Dermis microvascular lymphatic vessel endothelial cell (primary cell): Measurements from ENCODE around the gene RGS1. TPM values are rescaled to one million over a fixed set of nuclear protein-coding genes. Genes with fewer than 3 reads are reported as not detected.

Source experiments
- DNase-seq, 2 donors: peaks; one replicate each; pipeline versions ENCODE4 v3.0.0 to v3.0.0-alpha.2; 2010; ENCODE audit warnings: low read depth in 2 of 2
- total RNA-seq: library from RNA; depleted of rRNA; stranded (reverse); fragments of >200 nt; gene quantifications from 2 replicates; pipeline ENCODE4 v1.2.1, GENCODE V29; 2014

Gene RGS1
- total RNA-seq, 1 donor from 2014 or later = not detected

- DNase-seq = peak; percentile 27 to 47
Measured at GRCh38 chr1:192610112-192610889, 34.7 kb downstream of the RGS1 start.

- DNase-seq = no peak
Measured at GRCh38 chr1:192615055-192615454, 39.5 kb downstream of the RGS1 start.

GRCh38 chr1:192620071-192620635, 44.6 kb downstream of the RGS1 start:
- no peak for DNase-seq

- DNase-seq = no peak
Measured at GRCh38 chr1:192626366-192627179, 51.0 kb downstream of the RGS1 start.

- no peak for DNase-seq
Measured at GRCh38 chr1:192627901-192628300, 52.3 kb downstream of the RGS1 start.

- DNase-seq = no peak
Measured at GRCh38 chr1:192628396-192629057, 53.0 kb downstream of the RGS1 start.

GRCh38 chr1:192629612-192630011, 54.0 kb downstream of the RGS1 start:
- no peak for DNase-seq

Other genes starting within 250 kb of the RGS1 start
- not detected in 2 replicates for gene RGS13, start 60.4 kb downstream of the RGS1 start, total RNA-seq
- gene RGS2, start 233.3 kb downstream of the RGS1 start, total RNA-seq = 2.3 and 4.2 TPM in 2 replicates